Activated gamma-delta T cell treated with Interleukin-2 at 50 U/mL for 16 hours (primary cell): ENCODE data around the gene ARGLU1.

Experiments used
- DNase-seq: peaks from one replicate; pipeline ENCODE4 v3.0.0-alpha.2; 2020

Gene ARGLU1

GRCh38 chr13:106581225-106581624, 13.3 kb upstream of the ARGLU1 start:
- DNase-seq = no peak

DNA sequence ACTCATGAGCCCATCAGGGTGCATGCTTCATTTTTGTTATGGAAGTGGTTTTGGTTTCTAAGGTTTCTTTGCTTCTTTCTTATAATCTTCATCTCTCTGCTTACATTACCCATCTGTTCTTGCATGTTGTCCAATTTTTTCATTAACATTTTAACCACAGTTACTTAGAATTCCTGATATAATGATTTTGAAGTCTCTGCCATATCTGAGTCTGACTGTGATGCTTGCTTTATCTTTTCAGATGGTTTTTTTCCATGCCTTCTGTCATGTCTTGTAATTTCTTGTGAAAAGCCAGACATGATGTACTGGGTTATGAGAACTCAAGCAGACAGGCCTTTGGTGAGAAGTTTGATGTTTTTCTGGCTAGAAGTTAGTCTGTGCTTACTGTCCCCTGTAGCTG, 8.0 kb upstream of the ARGLU1 start:
- DNase-seq = no peak

DNA sequence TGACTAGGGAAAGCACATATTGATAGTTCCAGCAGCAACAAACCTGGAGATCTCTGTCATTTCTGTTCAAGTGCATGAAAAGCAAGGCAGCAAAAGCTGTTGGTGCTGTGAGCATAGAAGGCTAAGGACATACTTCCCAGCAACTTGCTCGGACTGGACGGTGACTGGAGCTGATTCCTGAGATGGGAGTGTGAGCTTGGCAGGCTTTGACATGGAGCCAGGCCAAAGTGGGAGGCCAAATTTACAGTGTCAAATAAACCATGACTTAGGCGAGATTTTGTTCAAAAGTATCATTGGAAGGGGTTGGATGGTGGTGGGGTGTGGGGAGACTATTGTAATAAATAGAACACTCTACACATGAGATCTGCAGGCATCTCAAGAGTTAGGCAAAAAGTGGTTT, 5.9 kb upstream of the ARGLU1 start:
- no peak for DNase-seq

DNA sequence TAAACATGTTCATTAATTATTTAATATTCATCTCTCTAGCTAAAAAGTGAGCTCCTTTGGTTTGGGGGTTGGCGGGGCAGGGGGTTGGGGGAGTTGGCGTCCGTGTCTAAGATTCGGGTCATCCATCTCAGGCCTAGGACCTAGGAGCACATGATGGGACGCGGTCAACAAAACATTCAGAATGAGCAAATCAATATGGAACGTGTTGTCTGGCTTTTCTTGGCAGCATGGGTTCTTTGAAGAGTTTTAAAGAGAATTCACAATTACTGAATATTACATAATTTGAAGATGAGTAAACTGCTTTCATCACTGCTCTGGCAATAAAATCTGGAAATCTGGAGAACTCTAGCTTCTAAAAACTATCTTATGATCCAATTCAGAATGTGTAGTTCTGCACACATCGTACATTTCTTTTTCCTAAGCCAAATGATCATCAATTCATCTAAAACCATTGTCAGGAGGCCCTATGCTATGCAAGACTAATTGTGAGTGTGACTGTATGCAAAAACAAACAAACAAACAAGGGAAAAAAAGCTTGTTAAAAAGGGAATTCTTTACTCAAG, 5.4 kb upstream of the ARGLU1 start:
- no peak for DNase-seq

DNA sequence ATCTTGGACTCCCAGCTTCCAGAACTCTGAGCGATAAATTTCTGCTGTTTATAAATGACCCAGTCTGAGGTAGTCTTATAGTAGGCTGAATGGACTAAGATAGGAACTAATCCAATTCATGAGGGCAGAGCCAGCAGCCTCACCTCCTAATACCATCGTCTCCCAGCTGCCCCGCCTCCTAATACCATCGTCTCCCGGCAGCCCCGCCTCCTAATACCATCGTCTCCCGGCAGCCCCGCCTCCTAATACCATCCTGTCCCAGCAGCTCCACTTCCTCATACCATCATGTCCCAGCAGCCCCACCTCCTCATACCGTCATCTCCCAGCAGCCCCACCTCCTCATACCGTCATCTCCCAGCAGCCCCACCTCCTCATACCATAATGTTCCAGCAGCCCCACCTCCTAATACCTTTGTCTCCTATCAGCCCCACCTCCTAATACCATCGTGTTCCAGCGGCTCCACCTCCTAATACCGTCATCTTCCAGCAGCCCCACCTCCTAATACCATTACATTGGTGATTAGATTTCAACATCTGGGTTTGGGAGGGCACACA, 2.4 kb upstream of the ARGLU1 start:
- peak; percentile 53 for DNase-seq

DNA sequence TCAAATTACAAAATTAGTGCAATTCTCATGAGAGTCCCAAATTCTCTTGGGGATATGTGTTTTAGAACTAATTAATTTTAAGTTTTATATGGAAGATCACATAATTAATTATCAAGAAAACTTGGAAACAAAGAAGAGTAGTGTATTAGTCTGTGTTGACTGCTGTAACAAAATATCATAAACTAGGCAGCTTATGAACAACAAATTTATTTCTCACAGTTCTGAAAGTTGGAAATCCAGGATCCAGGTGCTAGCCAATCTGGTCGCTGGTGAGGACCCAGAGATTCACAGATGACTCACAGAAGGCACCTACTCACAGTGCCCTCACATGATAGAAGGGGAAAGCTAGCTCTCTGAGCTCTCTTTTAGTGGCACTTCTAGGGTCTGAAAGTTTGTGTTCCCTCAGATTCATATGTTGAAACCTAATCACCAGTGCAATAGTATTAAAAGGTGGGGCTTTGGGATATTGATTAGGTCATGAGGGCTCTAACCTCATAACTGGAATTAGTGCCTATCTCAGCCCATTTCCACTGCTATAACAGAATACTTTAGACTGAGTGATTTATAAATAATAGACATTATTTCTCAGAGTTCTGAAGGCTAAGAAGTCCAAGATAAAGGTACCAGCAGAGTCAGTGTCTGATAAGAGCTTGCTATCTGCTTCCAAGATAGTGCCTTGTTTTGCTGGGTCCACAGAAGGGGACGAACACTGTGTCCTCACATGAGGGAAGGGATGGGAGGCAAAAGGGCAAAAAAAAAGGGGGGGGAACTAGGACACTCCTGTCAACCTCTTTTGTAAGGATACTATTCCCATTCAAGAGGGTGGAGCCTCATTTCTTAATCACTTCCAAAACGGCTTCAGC, 1.5 kb upstream of the ARGLU1 start:
- no peak for DNase-seq

- no peak for DNase-seq
Observed at GRCh38 chr13:106568299-106569003, 514 bp upstream of the ARGLU1 start.

DNA sequence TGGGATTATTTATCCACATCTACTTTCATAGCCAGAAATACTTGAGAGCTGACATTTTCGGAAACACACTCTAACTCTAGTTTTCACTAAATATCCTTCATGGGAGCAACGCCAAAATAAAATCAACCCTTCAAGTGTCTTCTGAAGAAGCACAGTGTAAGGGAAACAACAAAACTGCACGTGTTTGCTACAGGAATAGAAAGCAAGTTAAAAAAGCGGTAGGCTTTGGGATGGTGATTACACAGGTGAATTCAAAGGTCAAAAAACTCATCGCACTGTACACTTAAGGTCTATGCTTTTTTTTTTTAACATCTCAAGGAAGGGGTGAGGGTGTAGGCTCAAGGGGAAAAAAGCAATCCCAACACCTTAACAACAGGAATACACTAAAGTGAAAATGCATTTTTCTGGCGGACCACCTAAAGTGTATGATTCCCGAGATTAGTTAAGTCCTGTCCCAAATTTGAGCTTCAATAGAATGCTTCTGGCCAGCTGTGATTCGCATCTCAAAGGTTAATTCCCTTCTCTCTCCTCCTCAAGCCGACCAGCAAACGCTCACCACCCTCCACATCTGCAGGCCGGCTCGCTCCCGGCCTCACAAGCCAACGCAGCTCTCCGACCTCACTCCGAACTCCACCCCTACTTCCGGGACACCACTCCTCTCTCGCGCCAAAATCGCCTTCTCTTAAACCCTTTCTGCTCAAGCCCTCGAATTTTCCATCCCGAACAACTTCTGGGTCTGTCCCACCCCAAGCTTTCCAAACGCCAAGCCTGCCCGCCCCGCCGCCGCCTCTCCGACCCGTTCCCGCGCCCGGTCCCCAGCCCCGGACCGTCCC, 1.1 kb downstream of the ARGLU1 start:
- no peak for DNase-seq

DNA sequence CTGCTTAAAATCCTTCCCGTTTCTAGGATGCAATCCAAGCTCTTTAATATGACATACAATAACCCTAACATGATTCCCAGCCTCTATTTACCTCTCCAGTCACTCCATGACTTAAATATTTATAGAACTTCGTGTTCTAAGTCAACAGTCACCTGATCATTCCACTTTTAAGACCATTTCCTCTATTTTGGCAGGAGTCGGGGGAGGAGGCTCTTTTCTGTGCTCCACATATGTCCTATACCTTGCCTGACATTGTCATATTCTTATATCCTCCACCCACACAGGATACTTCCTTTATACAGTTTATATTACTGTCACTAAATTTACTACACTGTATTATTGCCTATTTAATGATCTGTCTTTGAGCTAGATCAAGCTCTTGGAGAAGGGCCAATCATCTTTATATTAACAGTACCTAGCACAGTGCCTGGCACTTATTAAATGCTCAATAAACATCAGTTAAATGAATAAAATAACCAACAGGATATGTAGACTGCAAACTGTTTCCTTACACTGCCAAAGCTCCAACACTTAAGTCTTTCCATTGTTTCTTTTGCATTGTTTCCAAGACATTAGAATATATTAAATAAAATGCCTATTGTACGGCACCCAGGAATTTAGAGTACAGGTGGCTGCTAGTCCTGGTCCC, 2.7 kb downstream of the ARGLU1 start:
- DNase-seq = no peak

GRCh38 chr13:106562301-106562700, 5.6 kb downstream of the ARGLU1 start:
- DNase-seq = no peak

DNA sequence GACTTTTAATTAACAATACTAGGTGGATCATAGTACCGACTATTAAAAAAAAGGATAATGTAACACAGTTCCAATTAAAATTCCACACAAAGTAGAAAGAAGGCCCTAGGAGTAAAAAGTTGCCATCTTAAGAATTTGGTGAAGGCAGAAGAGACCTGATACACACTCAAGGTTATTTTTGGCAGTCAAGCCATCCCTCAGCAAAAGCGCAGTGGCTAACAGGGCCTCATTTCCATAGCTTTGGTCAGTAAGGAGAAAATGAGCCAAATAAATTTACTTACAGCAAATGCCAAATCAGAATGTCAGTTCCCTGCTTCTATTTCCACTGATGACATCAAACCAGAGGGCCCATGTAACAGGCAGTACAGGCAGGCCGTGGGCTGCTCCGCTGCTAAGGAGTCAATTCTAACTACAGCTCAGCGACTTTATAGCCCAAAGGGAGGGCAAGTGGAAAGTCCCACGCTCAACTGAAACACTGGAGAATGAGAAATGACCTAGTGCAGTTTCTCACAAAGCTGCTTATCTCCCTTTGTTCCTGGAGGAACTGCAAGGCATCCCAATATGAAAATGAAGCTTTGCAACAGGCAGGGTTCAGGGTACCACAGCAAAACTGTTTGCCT, 6.3 kb downstream of the ARGLU1 start:
- DNase-seq = no peak

DNA sequence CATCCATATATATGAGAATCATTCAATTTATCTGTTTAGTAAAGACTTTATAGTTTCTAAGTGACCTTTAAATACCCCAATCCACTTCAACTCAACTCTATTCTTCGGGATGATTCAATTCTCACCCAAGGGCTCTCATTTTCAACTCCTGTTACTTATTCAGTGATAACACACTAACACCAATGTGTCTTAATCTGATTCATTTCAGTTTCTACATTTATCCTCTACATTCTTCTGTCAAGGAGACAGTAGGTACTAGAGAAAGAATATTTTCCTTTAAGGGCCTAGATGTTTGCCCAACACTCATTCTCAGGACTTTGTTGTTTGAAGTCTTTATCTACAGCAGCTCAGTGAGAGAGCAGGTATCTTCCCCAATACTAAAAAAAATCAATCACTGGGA, 7.1 kb downstream of the ARGLU1 start:
- DNase-seq = no peak

DNA sequence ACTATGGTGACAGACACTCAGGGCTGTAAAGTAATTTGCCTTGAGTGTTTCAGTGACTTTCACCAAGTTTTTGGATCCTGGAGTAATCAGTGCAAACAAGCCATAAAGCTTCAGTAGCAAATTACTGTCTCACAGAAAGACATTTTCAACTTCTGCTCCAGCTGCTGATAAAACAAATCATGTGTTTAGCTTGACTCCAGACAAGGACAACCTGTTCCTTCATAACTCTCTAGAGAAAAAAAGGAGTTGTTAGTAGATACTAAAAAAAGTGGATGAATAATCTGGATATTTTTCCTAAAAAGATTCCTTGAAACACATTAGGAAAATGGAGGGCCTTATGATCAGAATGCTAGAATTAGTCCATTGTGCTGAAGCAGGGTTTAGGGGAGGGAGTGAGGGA, 9.4 kb downstream of the ARGLU1 start:
- no peak for DNase-seq

DNA sequence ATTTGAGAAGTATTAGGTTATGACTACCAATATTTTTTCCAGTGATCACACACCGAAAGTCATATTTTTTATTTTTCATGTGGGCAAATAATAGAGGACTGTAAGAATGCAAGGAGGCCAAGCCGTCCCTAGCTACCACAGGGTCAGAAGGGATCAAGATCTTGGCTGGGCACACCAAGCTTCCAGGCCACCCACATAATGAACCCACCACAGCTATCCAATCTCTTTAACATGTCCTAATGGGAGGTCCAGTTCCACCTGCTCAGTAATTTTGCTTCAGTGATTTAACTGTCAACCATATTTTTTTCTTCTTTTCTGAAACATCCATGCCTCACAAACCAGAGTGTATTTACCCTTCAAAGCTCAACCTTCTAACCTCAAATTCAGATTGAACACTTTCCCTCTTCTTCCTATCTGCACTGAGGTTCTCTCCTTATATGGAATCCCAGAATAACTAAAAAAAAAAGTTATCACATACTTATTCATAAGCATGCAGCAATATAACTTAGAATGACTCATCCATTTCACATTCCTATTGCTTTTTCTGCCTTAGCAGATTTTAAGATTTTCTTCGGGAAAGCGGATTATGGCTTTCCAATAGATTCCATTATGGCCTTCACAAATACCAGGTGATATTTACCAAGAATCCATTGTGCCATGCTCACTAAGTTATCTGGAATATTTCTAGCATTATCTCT, 12.2 kb downstream of the ARGLU1 start:
- no peak for DNase-seq

DNA sequence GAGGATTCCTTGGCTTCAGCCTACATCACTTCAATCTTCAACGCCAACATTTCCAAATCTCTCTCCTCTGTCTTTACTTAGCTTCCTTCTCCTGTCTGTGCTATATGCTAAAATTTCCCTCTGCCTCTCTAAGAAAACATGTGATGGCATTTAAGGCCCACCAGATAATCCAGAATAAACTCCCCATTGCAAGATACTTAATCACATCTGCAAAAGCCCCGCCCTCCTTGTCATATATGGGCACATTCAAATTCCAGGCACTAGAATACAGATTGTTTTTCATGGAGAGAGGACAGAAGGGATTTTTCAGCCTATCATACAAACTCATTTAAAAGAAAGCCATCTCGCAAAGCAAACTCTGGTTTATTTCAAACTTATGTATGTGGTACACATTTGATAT, 16.2 kb downstream of the ARGLU1 start:
- no peak for DNase-seq

DNA sequence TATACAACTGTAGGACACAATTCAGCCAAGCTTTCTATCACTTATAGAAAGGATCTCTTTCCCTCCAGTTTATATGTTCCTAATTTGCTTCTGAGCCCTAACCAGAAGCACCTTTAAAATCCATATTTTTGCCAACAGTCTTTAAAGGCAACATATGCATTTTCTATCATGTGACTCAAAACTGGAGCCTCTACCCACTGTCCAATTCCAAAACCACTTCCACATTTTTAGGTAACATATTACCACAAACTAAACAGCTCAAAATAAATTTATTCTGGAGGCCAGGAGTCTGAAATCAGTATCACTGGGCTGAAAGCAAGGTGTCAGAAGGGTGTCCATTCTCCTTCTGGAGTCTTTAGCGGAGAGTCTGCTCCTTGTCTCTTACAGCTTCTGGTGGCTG, 16.6 kb downstream of the ARGLU1 start:
- DNase-seq = no peak

DNA sequence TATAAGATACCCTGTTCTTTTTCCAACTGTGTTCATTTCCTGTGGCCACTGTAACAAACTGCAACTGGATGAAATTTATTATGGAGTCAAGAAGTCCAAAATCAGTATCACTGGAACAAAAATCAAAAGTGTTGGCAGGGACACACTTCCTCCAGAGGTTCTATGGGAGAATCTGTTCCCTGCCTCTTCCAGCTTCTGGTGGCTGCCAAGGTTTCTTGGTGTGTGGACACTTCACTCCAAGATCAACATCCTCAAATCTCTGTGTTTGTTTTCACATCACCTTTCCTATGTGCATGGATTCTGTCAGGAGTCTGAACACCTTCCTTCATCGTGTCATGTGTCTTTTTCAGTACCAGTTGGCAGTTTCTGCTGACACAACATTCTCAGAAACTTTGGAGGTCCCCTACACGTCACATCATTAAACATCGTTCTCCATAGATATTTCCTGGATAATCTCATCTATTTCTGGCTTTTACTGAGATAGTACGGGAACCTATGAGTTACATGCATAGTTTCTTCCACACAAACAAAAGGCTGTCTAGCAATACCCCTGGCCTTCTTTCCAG, 17.3 kb downstream of the ARGLU1 start:
- DNase-seq = no peak

GRCh38 chr13:106548064-106548696, 19.8 kb downstream of the ARGLU1 start:
- DNase-seq = no peak

DNA sequence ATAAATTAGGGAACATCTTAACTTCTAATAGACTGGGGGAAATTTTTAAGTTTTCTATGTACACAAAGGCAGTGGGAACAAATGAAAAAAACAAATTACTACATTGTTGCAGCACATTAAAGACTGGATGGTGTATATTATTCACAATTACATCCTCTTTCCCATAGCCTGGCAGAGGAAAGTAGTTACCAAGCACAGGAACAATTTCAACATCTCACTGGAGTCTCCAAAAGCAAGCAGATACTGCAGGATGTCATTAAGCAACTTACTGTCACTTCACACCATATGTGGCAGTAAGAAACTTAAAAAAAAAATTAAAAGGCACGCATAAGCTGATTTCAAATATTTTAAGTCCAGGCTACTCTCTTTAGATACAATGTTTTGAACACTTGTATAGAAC, 26.1 kb downstream of the ARGLU1 start:
- DNase-seq = no peak

DNA sequence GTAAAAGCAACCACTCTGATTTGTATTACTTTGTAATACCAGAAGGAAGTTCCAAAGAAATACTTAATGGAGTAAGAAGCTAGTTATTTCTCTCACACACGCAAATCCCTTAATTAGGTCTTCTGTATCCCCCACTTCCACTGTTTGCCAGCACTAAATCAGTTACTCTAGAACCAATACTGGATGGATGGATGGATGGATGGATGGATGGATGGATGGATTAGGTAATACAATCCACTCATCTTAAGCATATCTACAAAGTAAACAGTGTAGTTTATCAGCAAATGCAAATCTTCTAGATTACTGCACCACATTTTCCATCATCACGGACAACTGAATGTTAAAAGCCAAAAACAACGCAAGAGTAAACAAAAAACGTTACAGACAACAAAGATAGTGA, 27.3 kb downstream of the ARGLU1 start:
- no peak for DNase-seq
